DND-41 (cell line): ENCODE results near the gene EXT2.

Source experiments
- CTCF ChIP-seq: IDR thresholded peaks from 2 replicates; pipeline ENCODE4 v1.5.1; 2012; ENCODE audit warnings: borderline replicate concordance, low read length, moderate library complexity, mild to moderate bottlenecking; ENCODE audit not compliant: poor library complexity, severe bottlenecking; ENCODE audit errors: extremely low read depth
- EZH2 ChIP-seq: IDR thresholded peaks from 3 replicates; pipeline ENCODE4 v1.6.1; 2012; ENCODE audit warnings: borderline replicate concordance, low read depth, mild to moderate bottlenecking, moderate library complexity, low read length, inconsistent platforms; ENCODE audit not compliant: severe bottlenecking

- TF ChIP-seq CTCF, result no peak
- no peak for TF ChIP-seq EZH2
Observed at GRCh38 chr11:44072757-44073658, 22.5 kb upstream of the EXT2 start.
